GM18526 (cell line): Measurements from ENCODE around the gene CCDC120.

Experiments used
- POLR2A ChIP-seq: IDR thresholded peaks from 3 replicates; pipeline ENCODE4 v1.6.1; 2011; ENCODE audit not compliant: insufficient read length; ENCODE audit errors: extremely low read depth

Gene CCDC120

GRCh38 chrX:49110417-49110816 lies 51.6 kb downstream of the CCDC120 start:
- no peak for TF ChIP-seq POLR2A

GRCh38 chrX:49111791-49112190 lies 53.0 kb downstream of the CCDC120 start:
- no peak for TF ChIP-seq POLR2A

GRCh38 chrX:49116076-49116475 lies 57.3 kb downstream of the CCDC120 start:
- TF ChIP-seq POLR2A: no peak

- TF ChIP-seq POLR2A: no peak
Measured at GRCh38 chrX:49116716-49117115, 57.9 kb downstream of the CCDC120 start.

GRCh38 chrX:49117581-49117980 lies 58.8 kb downstream of the CCDC120 start:
- TF ChIP-seq POLR2A: no peak
